IMR-90 (cell line): ENCODE results near the gene DMXL2. TPM values are rescaled to one million over a fixed set of nuclear protein-coding genes. Genes with fewer than 3 reads are reported as not detected.

Experiments used
- ATAC-seq: fragments of 200-7000 bp; cut with Tn5 transposase; 2 replicates; pipeline ENCODE4 v1.9.1; 2020; ENCODE audit warnings: low read depth, mild to moderate bottlenecking, moderate library complexity
- BruUV-seq: library from RNA; stranded (reverse); fragments of 400-500 nt; replicated peaks from 2 replicates; lab custom pipeline; 2021; lab: Mats Ljungman, UMichigan
- CTCF ChIA-PET: fragments of 300-600 bp; formaldehyde crosslinking; extraction: SDS; loops from one replicate; lab custom pipeline; 2021; ENCODE audit warnings: antibody characterized with exemption; lab: Yijun Ruan, JAX
- POLR2A ChIA-PET: fragments of 300-600 bp; sonication (Branson Sonifier 250); formaldehyde crosslinking; loops from one replicate; lab custom pipeline; 2022; ENCODE audit warnings: antibody characterized with exemption; ENCODE audit not compliant: unreplicated experiment; lab: Charles Lee
- DNase-seq: peaks from one replicate; pipeline ENCODE4 v3.0.0; 2013
- H2AFZ ChIP-seq: replicated peaks from 2 replicates; pipeline ENCODE3; 2013; ENCODE audit warnings: low read length, mild to moderate bottlenecking; ENCODE audit not compliant: poor library complexity
- H2AK5ac ChIP-seq: 2 replicates; pipeline ENCODE4 v1.6.1; 2013; ENCODE audit warnings: low read depth, low read length, inconsistent platforms
- H2AK9ac ChIP-seq: replicated peaks from 2 replicates; pipeline ENCODE3; 2013; ENCODE audit warnings: mild to moderate bottlenecking, low read depth, low read length, moderate library complexity; ENCODE audit not compliant: poor library complexity
- H2BK120ac ChIP-seq: 2 replicates; pipeline ENCODE4 v1.6.1; 2013; ENCODE audit warnings: low read depth, low read length, inconsistent platforms
- H2BK15ac ChIP-seq: 3 replicates; pipeline ENCODE4 v1.6.1; 2013; ENCODE audit warnings: low read depth, low read length, inconsistent platforms
- H2BK20ac ChIP-seq: 2 replicates; pipeline ENCODE4 v1.6.1; 2013; ENCODE audit warnings: low read depth, mild to moderate bottlenecking, inconsistent platforms, low read length, moderate library complexity
- H2BK5ac ChIP-seq: 2 replicates; pipeline ENCODE4 v1.6.1; 2013; ENCODE audit warnings: mild to moderate bottlenecking, low read depth, low read length, inconsistent platforms; ENCODE audit not compliant: poor library complexity, severe bottlenecking
- H3K14ac ChIP-seq: replicated peaks from 2 replicates; pipeline ENCODE4 v1.6.1; 2013; ENCODE audit warnings: low read depth, low read length, inconsistent platforms
- H3K18ac ChIP-seq: 2 replicates; pipeline ENCODE4 v1.6.1; 2013; ENCODE audit warnings: low read depth, low read length, control low read depth
- H3K23ac ChIP-seq: 2 replicates; pipeline ENCODE4 v1.6.1; 2013; ENCODE audit warnings: low read depth, low read length, inconsistent platforms
- H3K27ac ChIP-seq: 2 replicates; pipeline ENCODE4 v1.5.1; 2013; ENCODE audit warnings: mild to moderate bottlenecking, control low read depth, low read length; ENCODE audit not compliant: insufficient read depth
- H3K27me3 ChIP-seq: 2 replicates; pipeline ENCODE4 v1.6.1; 2013; ENCODE audit warnings: low read length; ENCODE audit not compliant: control insufficient read depth, insufficient read depth
- H3K36me3 ChIP-seq: 2 replicates; pipeline ENCODE4 v1.6.1; 2013; ENCODE audit warnings: low read length, mixed read lengths; ENCODE audit not compliant: control insufficient read depth, insufficient read depth
- H3K4ac ChIP-seq: 2 replicates; pipeline ENCODE4 v1.6.1; 2013; ENCODE audit warnings: low read depth, low read length, inconsistent platforms
- H3K4me1 ChIP-seq: 2 replicates; pipeline ENCODE4 v1.6.1; 2013; ENCODE audit warnings: low read length, mixed read lengths; ENCODE audit not compliant: control insufficient read depth, insufficient read depth
- H3K4me2 ChIP-seq: 2 replicates; pipeline ENCODE4 v1.6.1; 2013; ENCODE audit warnings: low read depth, mild to moderate bottlenecking, control low read depth, low read length, moderate library complexity
- H3K4me3 ChIP-seq: 2 replicates; pipeline ENCODE4 v1.5.1; 2013; ENCODE audit warnings: low read depth, mild to moderate bottlenecking, control low read depth, low read length, moderate library complexity; ENCODE audit not compliant: insufficient read depth
- H3K56ac ChIP-seq: 2 replicates; pipeline ENCODE4 v1.6.1; 2013; ENCODE audit warnings: low read length, inconsistent platforms; ENCODE audit not compliant: insufficient read depth; ENCODE audit errors: extremely low read depth
- H3K79me1 ChIP-seq, 2 experiments: 2 replicates each; pipeline ENCODE4 v1.6.1; 2013; ENCODE audit warnings: low read length in 2 of 2, inconsistent platforms in 1 of 2, low read depth in 1 of 2
- H3K9ac ChIP-seq: 2 replicates; pipeline ENCODE4 v1.6.1; 2013; ENCODE audit warnings: low read depth, low read length, control low read depth
- H3K9me1 ChIP-seq: 2 replicates; pipeline ENCODE4 v1.6.1; 2013; ENCODE audit warnings: low read length, inconsistent platforms; ENCODE audit not compliant: insufficient read depth
- H3K9me3 ChIP-seq: 2 replicates; pipeline ENCODE4 v1.6.1; 2013; ENCODE audit warnings: low read length; ENCODE audit not compliant: control insufficient read depth, insufficient read depth
- H4K20me1 ChIP-seq: 2 replicates; pipeline ENCODE4 v1.6.1; 2013; ENCODE audit warnings: low read length, inconsistent platforms; ENCODE audit not compliant: insufficient read depth
- H4K5ac ChIP-seq: 2 replicates; pipeline ENCODE4 v1.6.1; 2013; ENCODE audit warnings: mild to moderate bottlenecking, low read depth, low read length, control low read depth
- H4K8ac ChIP-seq, 2 experiments: 2 replicates each; pipeline ENCODE4 v1.6.1; 2013; ENCODE audit warnings: low read depth in 2 of 2, low read length in 2 of 2, control low read depth in 1 of 2, inconsistent platforms in 1 of 2
- H4K91ac ChIP-seq: 2 replicates; pipeline ENCODE4 v1.6.1; 2013; ENCODE audit warnings: low read depth, low read length, inconsistent platforms; ENCODE audit not compliant: insufficient read depth
- BHLHE40 ChIP-seq: fragments of 150-350 bp; IDR thresholded peaks from 2 replicates; pipeline ENCODE4 v1.6.1; 2016; ENCODE audit warnings: mild to moderate bottlenecking, low read depth, low read length
- CEBPB ChIP-seq: IDR thresholded peaks from 2 replicates; pipeline ENCODE4 v1.6.1; 2012; ENCODE audit warnings: low read depth, low read length, improper control_type of control experiment
- CHD1 ChIP-seq: IDR thresholded peaks from 2 replicates; pipeline ENCODE4 v1.6.1; 2012; ENCODE audit warnings: low read depth, low read length, improper control_type of control experiment
- CTCF ChIP-seq: conservative IDR thresholded peaks from 2 replicates; pipeline ENCODE4 v1.5.1; 2012; ENCODE audit warnings: mild to moderate bottlenecking, low read depth, low read length, improper control_type of control experiment
- ELK1 ChIP-seq: fragments of 150-350 bp; IDR thresholded peaks from 2 replicates; pipeline ENCODE4 v1.6.1; 2016; ENCODE audit warnings: low read depth, mild to moderate bottlenecking, low read length, moderate library complexity, borderline replicate concordance
- FOS ChIP-seq: fragments of 150-350 bp; IDR thresholded peaks from 2 replicates; pipeline ENCODE4 v1.6.1; 2016; ENCODE audit warnings: low read depth, low read length
- MAFK ChIP-seq: IDR thresholded peaks from 2 replicates; pipeline ENCODE4 v1.6.1; 2012; ENCODE audit warnings: low read depth, low read length, improper control_type of control experiment
- MAZ ChIP-seq: IDR thresholded peaks from 2 replicates; pipeline ENCODE4 v1.6.1; 2012; ENCODE audit warnings: low read depth, mild to moderate bottlenecking, low read length, improper control_type of control experiment, moderate library complexity, borderline replicate concordance
- MXI1 ChIP-seq: IDR thresholded peaks from 2 replicates; pipeline ENCODE4 v1.6.1; 2012; ENCODE audit warnings: low read depth, mild to moderate bottlenecking, low read length, moderate library complexity, borderline replicate concordance
- NFE2L2 ChIP-seq: fragments of 150-350 bp; IDR thresholded peaks from 2 replicates; pipeline ENCODE4 v1.6.1; 2016; ENCODE audit warnings: low read depth, mild to moderate bottlenecking, low read length
- POLR2A ChIP-seq: IDR thresholded peaks from 2 replicates; pipeline ENCODE4 v1.6.1; 2012; ENCODE audit warnings: mild to moderate bottlenecking, low read depth, low read length
- RAD21 ChIP-seq: IDR thresholded peaks from 2 replicates; pipeline ENCODE4 v1.6.1; 2012; ENCODE audit warnings: low read length, improper control_type of control experiment
- RCOR1 ChIP-seq: IDR thresholded peaks from 2 replicates; pipeline ENCODE4 v1.6.1; 2012; ENCODE audit warnings: mild to moderate bottlenecking, low read length, improper control_type of control experiment; ENCODE audit not compliant: insufficient replicate concordance
- RFX5 ChIP-seq: IDR thresholded peaks from 2 replicates; pipeline ENCODE4 v1.8.0; 2012; ENCODE audit warnings: low read depth, mild to moderate bottlenecking, low read length, moderate library complexity
- SMC3 ChIP-seq: fragments of 150-350 bp; IDR thresholded peaks from 2 replicates; pipeline ENCODE4 v1.6.1; 2016; ENCODE audit warnings: low read depth, mild to moderate bottlenecking, antibody characterized with exemption, low read length, moderate library complexity
- USF2 ChIP-seq: fragments of 150-350 bp; IDR thresholded peaks from 2 replicates; pipeline ENCODE4 v1.6.1; 2017; ENCODE audit warnings: mild to moderate bottlenecking, antibody characterized with exemption, low read length, low read depth
- WGBS, 2 experiments: methylation state at CpG; one replicate each; pipeline versions ENCODE4 v1.1.5 to v1.1.7; 2013; ENCODE audit warnings: missing lambda C conversion rate in 2 of 2; ENCODE audit not compliant: insufficient read length in 1 of 2; ENCODE audit errors: extremely low coverage in 2 of 2; 5-methylcytosine and 5-hydroxymethylcytosine counted together
- dilution Hi-C: fragments of 300-500 bp; cut with HindIII; formaldehyde crosslinking; loops from one replicate; pipeline ENCODE4 v1.14.3; 2018; ENCODE audit warnings: low sequenced_read_pairs; ENCODE audit not compliant: unreplicated experiment
- in situ Hi-C: fragments of 300-500 bp; cut with MboI; formaldehyde crosslinking; loops from 3 replicates; pipeline ENCODE4 v1.14.3; 2019; ENCODE audit warnings: low sequenced_read_pairs, inconsistent platforms, mixed read lengths
- intact Hi-C: fragments of 100-400 bp; cut with micrococcal nuclease; formaldehyde crosslinking; loops from 2 replicates; pipeline ENCODE4 v1.10.0; 2022
- polyA plus RNA-seq, 3 experiments: library from polyadenylated mRNA; depleted of rRNA; stranded (reverse); fragments of >200 nt; gene quantifications; 2 replicates each; pipeline ENCODE4 v1.2.3, GENCODE V29; 2012; ENCODE audit warnings: low replicate concordance in 1 of 3
- total RNA-seq: library from RNA; depleted of rRNA; stranded (reverse); fragments of >200 nt; gene quantifications from 2 replicates; pipeline ENCODE4 v1.2.3, GENCODE V29; 2012

The DMXL2 gene
- total and polyA plus RNA-seq, 2 of the 4 experiments (the other 2 are of a cell fraction), result 9.7 to 21.9 TPM

GRCh38 chr15:51483520-51483919, 139.1 kb downstream of the DMXL2 start:
- no peak overlapping the region for H4K91ac ChIP-seq
- no peak overlapping the region for H2AK9ac ChIP-seq
- in situ Hi-C loops, result no loop called here
- no peak overlapping the region for H2BK15ac ChIP-seq
- no peak for DNase-seq
- H2BK20ac ChIP-seq, result no peak overlapping the region
- H4K20me1 ChIP-seq, result no peaks in the 10 kb centered on the region
- ChIA-PET POLR2A (no interaction called here), CTCF (no interaction called here)
- no peak overlapping the region for H3K23ac ChIP-seq
- no TSS peak for BruUV-seq
- peaks cover 11% of the 10 kb centered on the region for H3K9me3 ChIP-seq
- H2AK5ac ChIP-seq, result no peak overlapping the region
- peaks cover 5% of the 10 kb centered on the region; the same call in 1 of the 2 replicates for H3K36me3 ChIP-seq
- no peak overlapping the region for H2AFZ ChIP-seq
- no peaks in the 10 kb centered on the region; a peak in 1 of 4 replicates for H3K79me1 ChIP-seq
- no peak for ATAC-seq
- no peak overlapping the region for H3K14ac ChIP-seq
- dilution Hi-C loops, result no loop called here
- no peak overlapping the region for H3K4me3 ChIP-seq
- H3K4ac ChIP-seq, result no peak overlapping the region
- H3K56ac ChIP-seq, result no peak overlapping the region
- H3K18ac ChIP-seq, result no peak overlapping the region
- no peak overlapping the region for H4K8ac ChIP-seq
- no peak overlapping the region for H3K4me2 ChIP-seq
- no peaks in the 10 kb centered on the region for H3K9me1 ChIP-seq
- no peak overlapping the region for H2BK120ac ChIP-seq
- H3K4me1 ChIP-seq, result no peaks in the 10 kb centered on the region
- no peaks in the 10 kb centered on the region for H3K27me3 ChIP-seq
- intact Hi-C loops, result no loop called here
- 82% methylated on average over 4 of the region's 8 CpGs; no CpG with 5 or more reads in 1 of the 2 experiments for WGBS, 2 experiments
- H3K9ac ChIP-seq, result no peak overlapping the region
- no peak overlapping the region for H2BK5ac ChIP-seq
- TF ChIP-seq MAZ, result no peak
- TF ChIP-seq CEBPB, result no peak
- TF ChIP-seq USF2, result no peak
- no peak for TF ChIP-seq ELK1
- no peak for TF ChIP-seq SMC3
- no peak for TF ChIP-seq POLR2A
- no peak for TF ChIP-seq RCOR1
- no peak for TF ChIP-seq MXI1
- TF ChIP-seq FOS, result no peak
- TF ChIP-seq NFE2L2, result no peak
- no peak for TF ChIP-seq RFX5
- no peak for TF ChIP-seq CTCF
- TF ChIP-seq RAD21, result no peak
- TF ChIP-seq BHLHE40, result no peak
- TF ChIP-seq CHD1, result no peak
- TF ChIP-seq MAFK, result no peak
- no peak overlapping the region for H4K5ac ChIP-seq
- H3K27ac ChIP-seq, result no peak overlapping the region
